Measurements from ENCODE around the gene PLN.

PLN gene

DNA sequence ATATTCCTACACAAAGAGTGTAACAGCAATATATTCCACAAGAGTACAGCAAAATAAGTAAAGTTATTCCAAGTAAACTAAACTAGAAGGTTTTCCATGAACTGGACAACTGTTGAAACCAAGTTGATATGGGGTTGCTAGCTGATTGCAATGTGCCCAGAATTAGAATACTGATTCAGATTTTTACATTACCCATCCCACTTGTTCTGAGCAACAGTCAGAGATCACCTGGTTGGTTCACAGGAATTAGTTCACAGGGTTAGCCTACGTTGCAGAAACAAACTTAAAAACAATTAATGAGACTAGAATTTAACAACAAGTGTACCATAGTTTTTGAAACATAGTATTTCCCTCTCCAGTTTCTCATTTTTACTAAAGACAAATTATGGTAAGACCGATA is 54.2 kb downstream of the PLN start:
- Histone ChIP-seq H3K4me3 (ENCODE audit: low read depth in 1 of 2, low read length in 2 of 2) (no peak overlapping the region), H3K36me3 (ENCODE audit: insufficient read depth, low read length) (no peaks in the 10 kb centered on the region), H3K9ac (ENCODE audit: low read length) (no peak overlapping the region), H3K27ac (ENCODE audit: low read depth, low read length) (no peak overlapping the region), H3K4me1 (ENCODE audit: insufficient read depth, low read length) (peaks cover 7% of the 10 kb centered on the region), H3K9me3 (ENCODE audit: low read length) (no peaks in the 10 kb centered on the region), H3K27me3 (ENCODE audit: control insufficient read depth in 1 of 2, insufficient read depth in 2 of 2, low read length in 2 of 2) (no peaks in the 10 kb centered on the region)

DNA sequence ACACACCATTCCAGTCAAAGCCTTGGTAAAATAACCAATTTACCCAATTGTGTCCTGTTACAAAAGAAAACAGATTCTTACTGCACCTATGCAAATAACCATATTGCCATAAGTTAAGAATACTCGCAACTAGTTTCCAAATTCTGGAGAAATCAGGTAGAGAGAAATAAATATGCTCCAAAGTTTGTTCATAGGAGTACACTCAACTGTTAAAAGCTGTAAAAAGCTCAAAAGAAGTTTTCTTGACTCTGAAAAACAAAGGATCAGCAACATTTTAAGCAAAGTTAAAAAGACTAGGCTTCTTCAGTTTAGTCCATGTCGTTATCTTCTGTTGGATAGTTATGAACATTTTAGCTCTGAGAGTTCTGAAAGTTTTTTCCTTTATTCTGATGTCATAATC is 55.3 kb downstream of the PLN start:
- Histone ChIP-seq H3K36me3 (ENCODE audit: insufficient read depth, low read length) (no peaks in the 10 kb centered on the region), H3K9me3 (ENCODE audit: low read length) (no peaks in the 10 kb centered on the region), H3K9ac (ENCODE audit: low read length) (no peak overlapping the region), H3K27ac (ENCODE audit: low read depth, low read length) (no peak overlapping the region), H3K4me3 (ENCODE audit: low read depth in 1 of 2, low read length in 2 of 2) (no peak overlapping the region), H3K4me1 (ENCODE audit: insufficient read depth, low read length) (peaks cover 4% of the 10 kb centered on the region), H3K27me3 (ENCODE audit: control insufficient read depth in 1 of 2, insufficient read depth in 2 of 2, low read length in 2 of 2) (no peaks in the 10 kb centered on the region)

DNA sequence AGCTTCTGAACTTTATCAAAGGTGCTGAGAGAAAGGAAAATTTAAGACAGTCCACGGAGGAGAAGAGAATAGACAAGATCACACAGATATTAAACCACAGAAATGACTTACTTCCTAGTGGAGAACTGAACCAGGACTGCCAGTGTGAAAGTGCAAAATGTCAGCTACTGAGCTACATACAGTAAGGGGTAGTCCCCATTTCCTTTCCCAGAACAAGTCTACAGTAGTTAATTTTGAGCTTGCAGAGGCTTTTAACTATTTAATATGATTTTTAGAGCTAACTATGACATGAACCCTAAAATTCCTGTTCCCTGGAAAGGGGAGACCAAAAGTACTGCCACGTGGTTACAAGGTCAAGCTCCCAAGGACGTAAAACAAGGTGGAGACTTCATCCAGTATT is 58.2 kb downstream of the PLN start:
- Histone ChIP-seq H3K27ac (ENCODE audit: low read depth, low read length) (no peak overlapping the region), H3K9me3 (ENCODE audit: low read length) (no peaks in the 10 kb centered on the region), H3K4me3 (ENCODE audit: low read depth in 1 of 2, low read length in 2 of 2) (no peak overlapping the region), H3K36me3 (ENCODE audit: insufficient read depth, low read length) (no peaks in the 10 kb centered on the region), H3K27me3 (ENCODE audit: control insufficient read depth in 1 of 2, insufficient read depth in 2 of 2, low read length in 2 of 2) (no peaks in the 10 kb centered on the region), H3K4me1 (ENCODE audit: insufficient read depth, low read length) (no peaks in the 10 kb centered on the region), H3K9ac (ENCODE audit: low read length) (no peak overlapping the region)

DNA sequence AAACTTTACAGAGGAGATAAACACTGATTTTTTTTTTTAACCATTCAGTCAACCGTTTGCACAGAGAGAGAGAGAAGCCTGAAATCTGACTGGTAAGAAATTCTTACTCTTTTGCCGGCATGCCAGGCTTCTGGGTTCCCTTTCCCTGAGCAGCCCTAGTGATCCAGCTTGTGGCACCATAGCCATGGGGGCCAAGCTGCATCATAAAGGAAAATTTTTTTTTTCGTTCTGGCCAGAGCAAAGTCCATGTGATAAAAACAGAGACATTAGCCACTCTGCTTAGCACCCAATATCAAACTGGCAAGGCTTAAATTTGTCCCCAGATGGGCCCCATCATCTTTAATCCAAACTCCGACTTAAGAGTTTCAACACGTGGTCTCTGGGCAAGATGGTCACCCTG is 58.8 kb downstream of the PLN start:
- H3K36me3 ChIP-seq (ENCODE audit: insufficient read depth, low read length) = no peaks in the 10 kb centered on the region
- no peaks in the 10 kb centered on the region for H3K9me3 ChIP-seq (ENCODE audit: low read length)
- no peak overlapping the region for H3K27ac ChIP-seq (ENCODE audit: low read depth, low read length)
- no peak overlapping the region for H3K9ac ChIP-seq (ENCODE audit: low read length)
- no peak overlapping the region for H3K4me3 ChIP-seq (ENCODE audit: low read depth in 1 of 2, low read length in 2 of 2)
- H3K27me3 ChIP-seq (ENCODE audit: control insufficient read depth in 1 of 2, insufficient read depth in 2 of 2, low read length in 2 of 2) = no peaks in the 10 kb centered on the region
- no peaks in the 10 kb centered on the region for H3K4me1 ChIP-seq (ENCODE audit: insufficient read depth, low read length)
